ENCODE measurements around the gene SEMA3A.

SEMA3A gene

GRCh38 chr7:83970081-83970480, 224.5 kb downstream of the SEMA3A start:
- H3K9me3 ChIP-seq (ENCODE audit: insufficient read depth, low read length): no peaks in the 10 kb centered on the region
- no peaks in the 10 kb centered on the region for H3K27me3 ChIP-seq (ENCODE audit: low read depth, low read length)
- H3K36me3 ChIP-seq (replicated peaks; ENCODE audit: low read depth, low read length): no peaks in the 10 kb centered on the region
- no peak for TF ChIP-seq EZH2phosphoT487 (IDR thresholded peaks at IDR 0.05; ENCODE audit: low read depth)
- no peak for TF ChIP-seq CTCF (IDR thresholded peaks at IDR 0.05; ENCODE audit: low read depth, low read length)
- H3K9ac ChIP-seq (ENCODE audit: low read length): no peak overlapping the region
- H3K4me1 ChIP-seq (ENCODE audit: low read length): peaks cover 17% of the 10 kb centered on the region
- H4K20me1 ChIP-seq (ENCODE audit: insufficient read depth, low read length): no peaks in the 10 kb centered on the region
- H3K79me2 ChIP-seq (ENCODE audit: low read length): no peaks in the 10 kb centered on the region
- no peak overlapping the region for H2AFZ ChIP-seq (ENCODE audit: low read depth, low read length)
- H3K27ac ChIP-seq (ENCODE audit: low read length): no peak overlapping the region
- H3K4me3 ChIP-seq (ENCODE audit: low read length): no peak overlapping the region
- no peak overlapping the region for H3K4me2 ChIP-seq (ENCODE audit: low read length)

GRCh38 chr7:83964318-83964717, 230.3 kb downstream of the SEMA3A start:
- H3K79me2 ChIP-seq (ENCODE audit: low read length): no peaks in the 10 kb centered on the region
- no peak overlapping the region for H3K4me2 ChIP-seq (ENCODE audit: low read length)
- H4K20me1 ChIP-seq (ENCODE audit: insufficient read depth, low read length): no peaks in the 10 kb centered on the region
- H3K4me3 ChIP-seq (ENCODE audit: low read length): no peak overlapping the region
- no peak overlapping the region for H3K27ac ChIP-seq (ENCODE audit: low read length)
- H2AFZ ChIP-seq (ENCODE audit: low read depth, low read length): no peak overlapping the region
- no peaks in the 10 kb centered on the region for H3K27me3 ChIP-seq (ENCODE audit: low read depth, low read length)
- H3K36me3 ChIP-seq (replicated peaks; ENCODE audit: low read depth, low read length): no peaks in the 10 kb centered on the region
- H3K9me3 ChIP-seq (ENCODE audit: insufficient read depth, low read length): no peaks in the 10 kb centered on the region
- no peaks in the 10 kb centered on the region for H3K4me1 ChIP-seq (ENCODE audit: low read length)
- no peak overlapping the region for H3K9ac ChIP-seq (ENCODE audit: low read length)
- TF ChIP-seq CTCF (IDR thresholded peaks at IDR 0.05; ENCODE audit: low read depth, low read length): no peak
- no peak for TF ChIP-seq EZH2phosphoT487 (IDR thresholded peaks at IDR 0.05; ENCODE audit: low read depth)

- no peak for TF ChIP-seq CTCF (IDR thresholded peaks at IDR 0.05; ENCODE audit: low read depth, low read length)
- no peak for TF ChIP-seq EZH2phosphoT487 (IDR thresholded peaks at IDR 0.05; ENCODE audit: low read depth)
- Histone ChIP-seq H2AFZ (ENCODE audit: low read depth, low read length) (no peak overlapping the region), H3K27me3 (ENCODE audit: low read depth, low read length) (no peaks in the 10 kb centered on the region), H3K36me3 (replicated peaks; ENCODE audit: low read depth, low read length) (no peaks in the 10 kb centered on the region), H3K79me2 (ENCODE audit: low read length) (no peaks in the 10 kb centered on the region), H3K9ac (ENCODE audit: low read length) (no peak overlapping the region), H3K9me3 (ENCODE audit: insufficient read depth, low read length) (no peaks in the 10 kb centered on the region), H3K4me3 (ENCODE audit: low read length) (no peak overlapping the region), H4K20me1 (ENCODE audit: insufficient read depth, low read length) (no peaks in the 10 kb centered on the region), H3K4me1 (ENCODE audit: low read length) (no peaks in the 10 kb centered on the region), H3K27ac (ENCODE audit: low read length) (no peak overlapping the region), H3K4me2 (ENCODE audit: low read length) (no peak overlapping the region)
These were observed 237.3 kb downstream of the SEMA3A start for GRCh38 chr7:83957333-83957732.

GRCh38 chr7:83956104-83956503, 238.5 kb downstream of the SEMA3A start:
- H3K27me3 ChIP-seq (ENCODE audit: low read depth, low read length): no peaks in the 10 kb centered on the region
- no peak for TF ChIP-seq CTCF (IDR thresholded peaks at IDR 0.05; ENCODE audit: low read depth, low read length)
- no peak for TF ChIP-seq EZH2phosphoT487 (IDR thresholded peaks at IDR 0.05; ENCODE audit: low read depth)
- no peak overlapping the region for H3K9ac ChIP-seq (ENCODE audit: low read length)
- no peaks in the 10 kb centered on the region for H3K4me1 ChIP-seq (ENCODE audit: low read length)
- H4K20me1 ChIP-seq (ENCODE audit: insufficient read depth, low read length): no peaks in the 10 kb centered on the region
- no peak overlapping the region for H3K4me3 ChIP-seq (ENCODE audit: low read length)
- no peaks in the 10 kb centered on the region for H3K79me2 ChIP-seq (ENCODE audit: low read length)
- H2AFZ ChIP-seq (ENCODE audit: low read depth, low read length): no peak overlapping the region; the same call in 1 of the 2 replicates
- no peaks in the 10 kb centered on the region for H3K9me3 ChIP-seq (ENCODE audit: insufficient read depth, low read length)
- no peak overlapping the region for H3K27ac ChIP-seq (ENCODE audit: low read length)
- no peak overlapping the region for H3K4me2 ChIP-seq (ENCODE audit: low read length)
- H3K36me3 ChIP-seq (replicated peaks; ENCODE audit: low read depth, low read length): no peaks in the 10 kb centered on the region

All from OCI-LY3 (cell line).